ENCODE results near the gene PCK2.

The PCK2 gene

GRCh38 chr14:24150567-24150966 lies 56.5 kb downstream of the PCK2 start:
- no peak for DNase-seq (ENCODE audit: low read depth in 2 of 3, low spot score in 2 of 3)

- no peak for DNase-seq (ENCODE audit: low read depth in 2 of 3, low spot score in 2 of 3)
Observed at GRCh38 chr14:24150993-24151392, 56.9 kb downstream of the PCK2 start.

GRCh38 chr14:24151404-24152080 lies 57.4 kb downstream of the PCK2 start:
- no peak for DNase-seq (ENCODE audit: low read depth in 2 of 3, low spot score in 2 of 3)
